Epithelial cell of proximal tubule (primary cell): ENCODE results near the gene FRS3. TPM values are rescaled to one million over a fixed set of nuclear protein-coding genes. Genes with fewer than 3 reads are reported as not detected.

Experiments
- DNase-seq: peaks from one replicate; pipeline ENCODE4 v3.0.0-alpha.2; 2011; ENCODE audit warnings: low read depth
- H3K4me3 ChIP-seq: 2 replicates; pipeline ENCODE4 v1.5.1; 2011; ENCODE audit warnings: low read depth, mild to moderate bottlenecking, low read length
- total RNA-seq: library from RNA; depleted of rRNA; stranded (reverse); fragments of >200 nt; gene quantifications from 2 replicates; pipeline ENCODE4 v1.2.3, GENCODE V29; 2015
- TF ChIP-seq, protein P1 (sequence below): conservative IDR thresholded peaks from 2 replicates; pipeline ENCODE4 v1.5.1; 2012; ENCODE audit warnings: low read depth, mild to moderate bottlenecking, low read length

Gene FRS3
- total RNA-seq, 1 donor from 2014 or later = 6.1 TPM

DNA sequence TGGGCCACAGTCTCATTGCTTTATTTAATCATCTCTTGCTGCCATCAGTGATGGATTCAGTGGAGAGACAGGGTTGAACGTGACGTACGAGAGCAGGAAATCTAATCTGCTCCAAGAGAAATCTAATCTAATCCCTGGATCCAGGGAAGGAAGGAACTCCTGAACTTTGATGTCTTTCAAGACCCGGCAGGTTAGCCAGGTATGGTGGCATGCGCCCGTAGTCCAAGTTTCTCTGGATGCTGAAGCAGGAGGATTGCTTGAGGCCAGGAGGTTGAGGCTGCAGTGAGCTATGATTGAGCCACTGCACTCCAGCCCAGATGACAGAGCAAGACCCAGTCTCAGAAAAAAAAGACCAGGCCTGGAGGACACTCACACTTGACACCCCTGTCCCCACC lies 21.1 kb downstream of the FRS3 start:
- no peak overlapping the region for H3K4me3 ChIP-seq
- TF ChIP-seq, protein P1, sequence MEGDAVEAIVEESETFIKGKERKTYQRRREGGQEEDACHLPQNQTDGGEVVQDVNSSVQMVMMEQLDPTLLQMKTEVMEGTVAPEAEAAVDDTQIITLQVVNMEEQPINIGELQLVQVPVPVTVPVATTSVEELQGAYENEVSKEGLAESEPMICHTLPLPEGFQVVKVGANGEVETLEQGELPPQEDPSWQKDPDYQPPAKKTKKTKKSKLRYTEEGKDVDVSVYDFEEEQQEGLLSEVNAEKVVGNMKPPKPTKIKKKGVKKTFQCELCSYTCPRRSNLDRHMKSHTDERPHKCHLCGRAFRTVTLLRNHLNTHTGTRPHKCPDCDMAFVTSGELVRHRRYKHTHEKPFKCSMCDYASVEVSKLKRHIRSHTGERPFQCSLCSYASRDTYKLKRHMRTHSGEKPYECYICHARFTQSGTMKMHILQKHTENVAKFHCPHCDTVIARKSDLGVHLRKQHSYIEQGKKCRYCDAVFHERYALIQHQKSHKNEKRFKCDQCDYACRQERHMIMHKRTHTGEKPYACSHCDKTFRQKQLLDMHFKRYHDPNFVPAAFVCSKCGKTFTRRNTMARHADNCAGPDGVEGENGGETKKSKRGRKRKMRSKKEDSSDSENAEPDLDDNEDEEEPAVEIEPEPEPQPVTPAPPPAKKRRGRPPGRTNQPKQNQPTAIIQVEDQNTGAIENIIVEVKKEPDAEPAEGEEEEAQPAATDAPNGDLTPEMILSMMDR = no peak
- no peak for DNase-seq

DNA sequence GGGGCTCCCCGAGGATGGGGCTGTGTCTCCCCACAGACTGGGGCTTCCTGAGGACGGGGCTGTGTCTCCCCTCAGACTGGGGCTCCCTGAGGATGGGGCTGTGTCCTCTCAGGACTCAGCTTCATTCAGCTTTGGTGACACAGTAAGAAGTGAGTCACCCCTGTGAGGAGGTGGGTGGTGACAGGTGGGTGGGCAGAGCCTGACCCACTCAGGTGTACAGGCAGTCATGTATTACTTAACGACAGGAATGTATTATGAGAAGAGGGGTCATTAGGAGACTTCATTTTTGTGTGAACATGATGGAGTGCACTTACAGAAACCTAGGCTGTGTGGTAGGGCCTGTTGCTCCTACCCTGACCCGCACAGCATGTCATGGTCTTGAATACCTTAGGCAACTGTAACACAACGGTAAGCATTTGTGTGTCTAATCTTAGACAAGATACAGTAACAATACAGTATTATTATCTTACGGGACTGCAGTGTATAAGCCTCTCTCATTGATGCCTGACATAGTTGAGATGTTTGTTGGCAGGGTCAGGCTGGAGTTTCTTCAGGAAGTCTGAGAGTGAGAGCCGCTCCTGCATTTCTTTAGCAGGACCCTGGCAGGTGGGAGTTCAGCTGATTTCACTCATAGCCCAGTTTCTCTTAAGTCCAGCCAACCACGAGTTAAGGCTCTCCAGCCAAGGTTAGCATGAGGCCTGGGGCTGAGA lies 21.6 kb downstream of the FRS3 start:
- no peak for DNase-seq
- TF ChIP-seq, protein P1 = no peak
- H3K4me3 ChIP-seq = no peak overlapping the region

DNA sequence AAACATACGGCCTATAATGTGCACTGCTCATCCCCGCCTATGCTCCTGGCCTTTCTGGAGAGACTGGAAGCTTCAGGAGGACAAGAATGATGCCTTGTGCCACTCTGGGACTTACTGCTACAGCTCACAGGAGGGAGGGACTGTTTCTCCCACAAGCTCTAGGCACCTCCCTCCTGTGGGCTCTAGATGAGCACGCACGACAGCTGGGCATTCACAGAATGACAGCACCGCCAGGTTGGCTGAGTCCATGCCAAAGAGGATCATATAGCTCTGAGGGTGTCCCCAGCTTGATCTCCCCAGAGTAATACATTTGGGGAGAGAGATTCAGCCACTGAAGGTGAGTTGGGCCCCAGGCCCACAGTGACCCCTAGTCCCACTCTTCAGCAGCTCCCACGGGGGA lies 22.4 kb downstream of the FRS3 start:
- TF ChIP-seq, protein P1 = no peak
- no peak for DNase-seq
- no peak overlapping the region for H3K4me3 ChIP-seq

DNA sequence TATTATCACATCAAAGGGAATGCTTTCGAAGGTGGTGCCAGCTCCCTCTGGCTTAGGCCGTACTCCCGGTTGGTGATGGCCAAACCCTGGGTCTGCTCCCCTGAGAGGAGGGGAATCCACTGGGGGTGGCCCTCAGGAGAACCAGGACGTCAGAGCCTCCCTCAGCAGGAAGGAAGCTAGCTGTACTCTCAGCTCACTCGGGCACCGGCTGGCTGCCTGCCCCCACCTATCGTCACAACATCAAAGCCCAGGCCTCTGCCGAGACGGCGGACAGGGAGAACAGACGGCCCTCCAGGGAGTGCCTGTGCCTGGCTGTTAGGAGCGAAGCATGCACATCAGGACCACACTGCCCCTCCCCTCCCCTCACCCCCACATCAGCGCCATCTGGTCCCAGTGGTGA lies 23.3 kb downstream of the FRS3 start:
- no peak for DNase-seq
- TF ChIP-seq, protein P1 = no peak
- H3K4me3 ChIP-seq = no peak overlapping the region

DNA sequence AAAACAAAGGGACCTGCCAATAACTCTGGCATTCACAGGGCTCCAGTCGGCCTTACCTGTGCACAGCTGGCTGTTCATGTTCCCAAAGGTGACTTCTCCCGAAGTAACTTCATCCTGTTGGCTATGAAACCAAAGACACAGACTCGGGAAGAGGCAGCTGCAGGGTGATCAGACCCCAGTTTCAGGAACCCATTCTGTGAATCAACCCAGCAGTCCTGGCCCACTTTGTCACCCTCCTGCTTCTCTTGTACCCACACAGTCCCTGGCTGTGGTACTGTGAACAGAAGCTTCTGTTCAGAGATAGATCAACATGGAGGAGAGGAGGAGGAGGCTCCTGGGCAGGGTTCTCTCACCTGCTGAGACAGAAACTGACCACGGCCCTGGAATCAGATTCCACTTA lies 23.8 kb downstream of the FRS3 start:
- TF ChIP-seq, protein P1 = no peak
- H3K4me3 ChIP-seq = no peak overlapping the region
- DNase-seq = no peak

DNA sequence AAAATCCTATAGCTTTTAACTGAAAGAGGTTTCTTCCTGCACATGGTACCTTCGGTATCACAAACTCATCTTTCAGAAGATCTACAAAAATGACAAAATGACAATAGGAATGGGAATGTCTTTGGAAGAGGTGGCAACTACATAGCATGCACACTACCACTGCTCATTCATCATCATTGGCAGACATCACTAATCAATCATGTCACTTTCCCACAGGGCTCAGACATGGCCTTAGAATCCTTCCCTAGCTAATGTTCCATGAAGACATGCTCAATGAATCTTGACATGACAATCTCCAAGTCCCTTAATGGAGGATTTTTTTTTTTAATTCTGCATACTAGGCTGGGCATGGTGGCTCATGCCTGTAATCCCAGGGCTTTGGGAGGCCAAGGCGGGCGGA lies 29.3 kb downstream of the FRS3 start:
- no peak for DNase-seq
- H3K4me3 ChIP-seq = no peak overlapping the region
- TF ChIP-seq, protein P1 = no peak

DNA sequence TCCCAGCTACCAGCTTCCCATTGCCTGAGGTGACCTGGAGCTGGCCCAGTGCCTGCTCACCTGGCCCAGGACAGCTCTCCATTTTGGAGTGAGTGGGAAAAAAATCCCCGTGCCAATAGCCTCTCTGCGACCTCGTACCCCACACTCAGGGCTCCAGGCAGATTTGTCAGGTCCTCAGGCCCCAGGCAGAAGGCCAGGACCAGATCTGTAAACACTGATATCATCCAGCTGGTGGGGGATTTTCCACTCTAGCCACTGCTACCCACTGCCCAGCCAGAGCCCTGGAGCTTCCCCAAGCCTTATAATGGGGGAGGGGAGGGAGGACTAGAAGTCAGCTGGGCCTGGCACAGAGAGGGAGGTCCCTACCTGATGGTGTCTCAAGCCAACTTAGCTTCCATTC lies 31.2 kb downstream of the FRS3 start:
- TF ChIP-seq, protein P1 = no peak
- H3K4me3 ChIP-seq = no peak overlapping the region
- no peak for DNase-seq
